ENCODE results near the gene NWD2. TPM values are rescaled to one million over a fixed set of nuclear protein-coding genes. Genes with fewer than 3 reads are reported as not detected.

NWD2 gene
- total RNA-seq, 1 experiment from 2014 or later: not detected

- H3K27ac Mint-ChIP-seq: no peak overlapping the region
- no peak for DNase-seq
These were observed 149.3 kb downstream of the NWD2 start for GRCh38 chr4:37393889-37394288.

More at GRCh38 chr4:37393889-37394288, 149.3 kb downstream of the NWD2 start:
- H3K36me3 Mint-ChIP-seq (ENCODE audit: insufficient read depth in 1 of 3, low read depth in 3 of 3): 0 out of 7 replicates have a peak, but pooled peaks cover 0 to 3% (median 0%) of the 10 kb centered on the region in 3 experiments
- Histone ChIP-seq H3K4me1 (ENCODE audit: insufficient read depth, low read length) (no peaks in the 10 kb centered on the region), H3K9ac (ENCODE audit: extremely low read depth, insufficient read length, low read length) (no peak overlapping the region), H4K20me1 (ENCODE audit: control insufficient read depth, insufficient read depth, insufficient read length) (no peaks in the 10 kb centered on the region), H3K79me1 (ENCODE audit: insufficient read depth, low read depth, low read length, poor library complexity, severe bottlenecking) (no peaks in the 10 kb centered on the region), H3T11ph (ENCODE audit: low read length) (no peak overlapping the region), H2BK15ac (ENCODE audit: low read depth, low read length) (no peak overlapping the region), H2BK20ac (ENCODE audit: low read depth, low read length, poor library complexity, severe bottlenecking) (no peak overlapping the region), H3K23me2 (ENCODE audit: insufficient read length, low read depth, low read length, poor library complexity, severe bottlenecking) (no peaks in the 10 kb centered on the region), H3K79me2 (ENCODE audit: insufficient read depth, low read length) (no peaks in the 10 kb centered on the region), H2BK5ac (ENCODE audit: insufficient read length, low read length) (no peak overlapping the region), H3K23ac (ENCODE audit: insufficient read length, low read depth, low read length) (no peak overlapping the region), H2BK12ac (ENCODE audit: insufficient read length, low read depth, low read length) (no peak overlapping the region), H2AFZ (ENCODE audit: low read length) (no peak overlapping the region), H3K14ac (ENCODE audit: insufficient read depth, low read length) (no peak overlapping the region), H2AK5ac (ENCODE audit: insufficient read length, low read length) (no peak overlapping the region), H4K5ac (ENCODE audit: insufficient read length, low read depth, low read length) (no peak overlapping the region), H4K91ac (ENCODE audit: insufficient read length, low read depth, low read length) (no peak overlapping the region), H3K56ac (ENCODE audit: insufficient read length, low read depth, low read length) (no peak overlapping the region), H4K8ac (replicated peaks; ENCODE audit: insufficient read length, low read depth, low read length) (no peak overlapping the region), H3K18ac (ENCODE audit: insufficient read length, low read depth, low read length) (no peak overlapping the region), H3K9me3 (ENCODE audit: control insufficient read depth, low read depth, low read length) (no peaks in the 10 kb centered on the region), H2BK120ac (ENCODE audit: low read depth, low read length, poor library complexity, severe bottlenecking) (no peak overlapping the region), H3K27ac (ENCODE audit: insufficient read length, low read depth, low read length) (no peak overlapping the region), H3K4me2 (ENCODE audit: insufficient read depth, insufficient read length, low read length) (no peak overlapping the region), H3K27me3 (ENCODE audit: insufficient read depth, low read length) (no peaks in the 10 kb centered on the region), H3K4ac (ENCODE audit: low read depth, low read length) (no peak overlapping the region)
- H3K4me1 Mint-ChIP-seq: peaks cover 7 to 19% of the 10 kb centered on the region in 2 experiments
- H3K27me3 Mint-ChIP-seq (ENCODE audit: low read depth): no peaks in the 10 kb centered on the region
- WGBS (ENCODE audit: extremely low coverage, insufficient read length, low lambda C conversion rate): no CpG with 5 or more reads among the region's 3 CpGs
- H3K9me3 Mint-ChIP-seq: peaks cover 0 to 3% of the 10 kb centered on the region in 2 experiments; a peak in 4 of 5 replicates
- no peak for TF ChIP-seq CTCF (conservative IDR thresholded peaks at IDR 0.05)
- H3K4me3 Mint-ChIP-seq: no peak overlapping the region

All from H9 (cell line).